ENCODE results near the gene CUL4B.
A peak's percentile ranks its signal among the peaks of the same experiment; 100 is the strongest.
"Not testable (repeated sequence)": the region's sequence is repeated elsewhere in the genome, so short reads cannot be mapped to it uniquely, and the experiment has no call there.

The CUL4B gene

DNA sequence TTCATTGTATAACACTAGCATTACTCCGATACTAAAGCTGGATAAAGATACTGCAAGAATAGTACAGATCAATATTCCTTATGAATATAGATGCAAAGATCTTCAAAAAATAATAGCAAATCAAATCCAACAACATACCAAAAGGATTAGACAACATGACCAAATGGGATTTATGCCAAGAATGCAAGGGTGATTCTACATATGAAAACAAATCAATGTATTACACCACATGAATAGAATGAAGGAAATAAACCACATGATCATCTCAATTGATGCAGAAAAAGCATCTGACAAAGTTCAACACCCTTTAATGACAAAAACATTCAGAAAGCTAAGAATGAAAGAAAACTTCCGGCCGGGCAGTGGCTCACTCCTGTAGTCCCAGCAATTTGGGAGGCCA, 42.8 kb downstream of the CUL4B start:
- DNase-seq: no peak

GRCh38 chrX:120514236-120514635, 46.5 kb downstream of the CUL4B start:
- peak; percentile 52 for DNase-seq

- no peak for DNase-seq
These were observed 48.1 kb downstream of the CUL4B start for GRCh38 chrX:120512627-120513026.

- no peak for DNase-seq
These were observed 48.5 kb downstream of the CUL4B start for GRCh38 chrX:120512222-120512621.

- DNase-seq: no peak
These were observed 56.2 kb downstream of the CUL4B start for GRCh38 chrX:120504569-120504968.

GRCh38 chrX:120499301-120500072, 61.3 kb downstream of the CUL4B start:
- no peak for DNase-seq

DNA sequence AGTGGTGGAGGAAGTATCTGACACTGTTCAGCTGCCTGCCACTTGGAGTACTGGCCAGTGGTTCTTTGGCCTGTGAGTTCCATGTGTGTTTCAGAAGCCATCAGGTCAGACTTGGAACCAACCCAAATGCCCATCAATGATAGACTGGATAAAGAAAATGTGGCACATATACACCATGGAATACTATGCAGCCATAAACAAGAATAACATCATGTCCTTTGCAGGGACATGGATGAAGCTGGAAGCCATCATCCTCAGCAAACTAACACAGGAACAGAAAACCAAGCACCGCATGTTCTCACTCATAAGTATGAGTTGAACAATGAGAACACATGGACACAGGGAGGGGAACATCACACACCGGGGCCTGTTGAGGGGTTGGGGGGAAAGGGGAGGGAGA, 70.6 kb downstream of the CUL4B start:
- DNase-seq: not testable (repeated sequence)

GRCh38 chrX:120486786-120487185, 74.0 kb downstream of the CUL4B start:
- no peak for DNase-seq

DNA sequence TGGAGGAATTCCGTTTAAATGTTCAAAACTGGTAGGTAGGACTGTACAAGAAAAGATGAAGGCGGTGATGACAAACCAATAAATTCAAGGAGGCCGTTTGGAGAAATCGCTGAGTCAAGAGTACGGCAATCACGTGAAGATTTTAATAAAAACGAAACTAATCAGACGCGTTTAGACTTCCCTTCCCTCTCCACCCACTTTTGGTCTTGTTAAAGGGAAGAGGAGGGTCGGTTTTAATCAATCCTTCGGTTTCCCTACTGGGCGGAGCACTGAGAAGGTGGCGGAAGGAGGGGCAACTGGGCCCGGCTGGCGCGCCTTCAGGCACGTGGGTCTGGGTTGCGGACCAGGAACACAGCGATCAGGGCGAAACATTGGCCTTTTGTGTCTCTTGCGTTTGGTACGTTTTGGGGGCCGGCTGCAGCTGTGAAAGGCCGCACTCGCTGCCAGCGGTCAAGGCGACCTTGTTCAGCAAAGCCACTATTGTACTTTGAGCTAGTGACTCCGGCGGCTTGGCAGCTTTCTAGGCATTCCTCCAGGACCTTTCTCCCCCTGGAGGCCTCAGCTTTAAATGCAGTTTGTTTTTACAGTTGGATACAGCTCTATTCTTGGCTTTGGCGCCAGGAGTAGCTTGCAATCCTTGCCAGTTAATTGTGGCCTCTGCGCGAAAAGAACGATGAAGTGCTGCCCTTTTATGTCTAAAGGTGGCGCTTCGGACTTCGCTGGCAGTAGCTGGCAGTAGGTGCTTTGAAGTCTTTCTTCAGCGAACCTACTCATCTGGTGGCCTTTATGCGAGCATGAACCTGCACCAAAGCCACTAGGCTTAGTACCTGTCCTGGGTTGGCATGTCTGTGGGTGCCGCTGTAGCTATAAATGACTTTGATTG, 74.9 kb downstream of the CUL4B start:
- DNase-seq: peak; percentile 96

DNA sequence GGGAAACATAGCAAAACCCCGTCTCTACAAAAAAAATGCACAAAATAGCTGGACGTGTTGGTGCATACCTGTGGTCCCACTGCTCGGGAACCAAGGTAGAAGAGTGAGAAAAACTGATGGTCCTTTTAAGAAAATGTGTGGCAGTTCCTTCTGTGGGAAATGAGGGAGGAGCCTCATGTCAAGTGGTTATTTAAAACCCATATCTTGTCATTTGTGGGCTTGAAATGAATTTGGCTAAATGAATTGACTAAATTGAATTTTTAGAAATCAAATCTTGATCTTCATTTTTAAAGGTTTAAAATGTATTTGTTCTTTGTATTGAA, 75.5 kb downstream of the CUL4B start:
- DNase-seq: no peak

- DNase-seq: no peak
These were observed 83.3 kb downstream of the CUL4B start for GRCh38 chrX:120477453-120477852.

DNA sequence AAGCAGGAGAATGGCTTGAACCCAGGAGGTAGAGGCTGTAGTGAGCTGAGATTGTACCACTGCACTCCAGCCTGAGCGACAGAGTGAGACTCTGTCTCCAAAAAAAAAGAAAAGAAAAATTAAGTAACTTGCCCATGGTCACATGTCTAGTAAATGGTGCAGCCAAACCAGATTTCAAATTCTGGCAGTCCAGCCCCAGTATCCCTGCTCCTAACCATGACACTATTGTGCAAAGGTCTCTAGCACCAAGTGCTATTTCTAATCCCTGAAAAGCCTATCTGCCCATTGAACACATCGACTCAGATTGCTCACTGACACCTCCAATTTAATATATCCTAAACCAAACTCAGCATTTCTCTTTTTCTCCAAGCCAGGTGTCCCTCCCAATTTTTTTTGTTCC, 84.0 kb downstream of the CUL4B start:
- DNase-seq: no peak

DNA sequence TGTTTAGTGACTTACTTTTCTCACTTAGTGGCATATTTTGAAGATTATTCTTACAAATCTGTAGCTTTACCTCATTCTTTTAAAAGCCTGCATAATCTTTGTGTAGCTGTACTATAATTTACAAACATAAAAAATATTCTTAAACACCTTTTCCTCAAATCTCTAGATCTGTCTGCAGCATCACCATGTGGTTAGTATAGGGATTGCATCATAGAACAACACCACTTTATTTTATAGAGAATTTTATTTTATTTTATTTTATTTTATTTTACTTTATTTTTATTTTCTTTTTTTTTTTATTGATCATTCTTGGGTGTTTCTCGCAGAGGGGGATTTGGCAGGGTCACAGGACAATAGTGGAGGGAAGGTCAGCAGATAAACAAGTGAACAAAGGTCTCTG, 85.3 kb downstream of the CUL4B start:
- DNase-seq: peak; percentile 59
